ENCODE data around the gene WIPF3. TPM values are rescaled to one million over a fixed set of nuclear protein-coding genes. Genes with fewer than 3 reads are reported as not detected.

Gene WIPF3
- total and polyA plus RNA-seq, 2 of the 4 experiments (the other 2 are of a cell fraction), result not detected

DNA sequence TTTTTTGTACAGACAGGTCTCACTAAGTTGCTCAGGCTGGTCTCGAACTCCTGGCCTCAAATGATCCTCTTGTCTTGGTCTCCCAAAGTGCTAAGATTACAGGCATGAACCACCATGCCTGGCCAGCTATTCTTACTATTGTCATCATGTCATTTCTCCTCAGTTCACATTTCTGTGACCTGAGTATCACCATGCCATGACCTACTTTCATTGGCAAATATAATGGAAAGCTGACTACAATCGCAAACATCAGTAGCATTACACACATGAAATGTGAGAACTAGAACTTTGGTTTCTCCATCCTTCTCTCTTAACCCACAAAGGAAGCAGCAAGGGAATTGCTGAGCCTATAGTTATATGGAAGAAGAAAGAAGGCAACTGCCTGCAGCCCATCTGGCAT lies 26.0 kb upstream of the WIPF3 start:
- Histone ChIP-seq H4K5ac (ENCODE audit: low read depth, low read length) (no peak overlapping the region), H3K9ac (ENCODE audit: low read depth, low read length) (no peak overlapping the region), H2AK9ac (replicated peaks; ENCODE audit: low read depth, low read length, poor library complexity) (no peak overlapping the region), H2BK5ac (ENCODE audit: low read depth, low read length, poor library complexity, severe bottlenecking) (no peak overlapping the region), H2AFZ (replicated peaks; ENCODE audit: low read length, poor library complexity) (no peak overlapping the region), H3K56ac (ENCODE audit: extremely low read depth, insufficient read depth, low read length) (no peak overlapping the region), H2AK5ac (ENCODE audit: low read depth, low read length) (no peak overlapping the region), H2BK120ac (ENCODE audit: low read depth, low read length) (no peak overlapping the region), H3K79me1 (ENCODE audit: low read depth in 1 of 2, low read length in 2 of 2) (no peaks in the 10 kb centered on the region), H3K23ac (ENCODE audit: low read depth, low read length) (no peak overlapping the region), H2BK15ac (ENCODE audit: low read depth, low read length) (no peak overlapping the region), H3K4me1 (ENCODE audit: control insufficient read depth, insufficient read depth, low read length) (no peaks in the 10 kb centered on the region), H3K14ac (replicated peaks; ENCODE audit: low read depth, low read length) (no peak overlapping the region), H3K18ac (ENCODE audit: low read depth, low read length) (no peak overlapping the region), H4K8ac (ENCODE audit: low read depth in 2 of 2, low read length in 2 of 2) (no peak overlapping the region), H4K20me1 (ENCODE audit: insufficient read depth, low read length) (no peaks in the 10 kb centered on the region), H4K91ac (ENCODE audit: insufficient read depth, low read depth, low read length) (no peak overlapping the region), H3K27me3 (ENCODE audit: control insufficient read depth, insufficient read depth, low read length) (no peaks in the 10 kb centered on the region; the same call in 1 of the 2 replicates), H3K4me2 (ENCODE audit: low read depth, low read length) (no peak overlapping the region), H3K4me3 (ENCODE audit: insufficient read depth, low read depth, low read length) (no peak overlapping the region), H3K27ac (ENCODE audit: insufficient read depth, low read length) (no peak overlapping the region), H3K36me3 (ENCODE audit: control insufficient read depth, insufficient read depth, low read length) (no peaks in the 10 kb centered on the region), H2BK20ac (ENCODE audit: low read depth, low read length) (no peak overlapping the region), H3K9me3 (ENCODE audit: control insufficient read depth, insufficient read depth, low read length) (no peaks in the 10 kb centered on the region), H3K4ac (ENCODE audit: low read depth, low read length) (no peak overlapping the region), H3K9me1 (ENCODE audit: insufficient read depth, low read length) (no peaks in the 10 kb centered on the region)
- BruUV-seq (replicated peaks), result no TSS peak
- intact Hi-C loops (cut with micrococcal nuclease) (no loop called here), dilution Hi-C loops (cut with HindIII; ENCODE audit: low sequenced_read_pairs, unreplicated experiment) (no loop called here), in situ Hi-C loops (cut with MboI; ENCODE audit: low sequenced_read_pairs) (no loop called here)
- ATAC-seq (ENCODE audit: low read depth) (no peak), DNase-seq (no peak)
- ChIA-PET CTCF (interaction anchor here (0.7 to 1.0 kb wide), 2 partner anchors 16 to 85 kb away, joined by 3 read pairs; no protein-coding TSS in a partner anchor), POLR2A (ENCODE audit: unreplicated experiment) (no interaction called here)
- no peak for TF ChIP-seq RCOR1 (IDR thresholded peaks at IDR 0.05; ENCODE audit: insufficient replicate concordance, low read length)
- 33% methylated on average over 1 of the region's 2 CpGs; no CpG with 5 or more reads in 1 of the 2 experiments for WGBS, 2 experiments (ENCODE audit: extremely low coverage in 2 of 2, insufficient read length in 1 of 2)

Data from IMR-90 (cell line).